Measurements from ENCODE around the gene UGT1A6. TPM values are rescaled to one million over a fixed set of nuclear protein-coding genes. Genes with fewer than 3 reads are reported as not detected.

UGT1A6 gene
- total and polyA plus RNA-seq, 2 of the 13 experiments (the other 11 are each of a cell fraction or from before 2014, with no cell fraction given): 0.25 TPM; not detected in 1

DNA sequence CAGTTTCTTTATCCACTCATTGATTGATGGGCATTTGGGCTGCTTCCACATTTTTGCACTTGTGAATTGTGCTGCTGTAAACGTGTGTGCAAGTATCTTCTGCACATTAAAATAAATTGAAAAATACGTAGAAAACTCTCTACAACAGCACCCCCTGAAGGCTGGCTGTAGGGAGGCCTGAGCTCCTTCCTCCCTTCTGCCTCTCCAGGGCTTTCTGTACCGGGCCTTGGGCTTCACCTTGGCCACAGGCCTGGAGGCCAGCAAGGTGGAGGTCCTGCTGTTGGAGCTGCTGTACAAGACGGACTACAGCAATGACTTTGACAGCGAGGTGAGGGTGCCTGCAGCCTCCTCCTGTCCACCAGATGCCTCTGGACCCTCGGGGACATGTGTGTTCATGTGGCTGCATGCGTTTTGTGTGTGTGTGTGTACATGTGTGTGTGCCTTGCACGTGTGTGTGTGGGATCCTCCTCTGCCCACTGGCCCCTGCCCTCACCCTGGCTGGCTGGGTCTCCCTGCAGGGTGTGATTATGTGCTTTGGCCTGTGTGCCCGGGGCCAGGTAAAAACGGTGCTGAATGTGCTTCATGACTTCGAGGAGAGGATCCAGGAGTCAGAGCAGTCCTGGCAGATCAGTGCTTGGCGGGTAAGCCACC is 114.7 kb downstream of the UGT1A6 start (continued):
- no peak for TF ChIP-seq KDM2A (CRISPR knock-in tag; IDR thresholded peaks at IDR 0.05; ENCODE audit: borderline replicate concordance, low read depth)
- TF ChIP-seq, protein P1, sequence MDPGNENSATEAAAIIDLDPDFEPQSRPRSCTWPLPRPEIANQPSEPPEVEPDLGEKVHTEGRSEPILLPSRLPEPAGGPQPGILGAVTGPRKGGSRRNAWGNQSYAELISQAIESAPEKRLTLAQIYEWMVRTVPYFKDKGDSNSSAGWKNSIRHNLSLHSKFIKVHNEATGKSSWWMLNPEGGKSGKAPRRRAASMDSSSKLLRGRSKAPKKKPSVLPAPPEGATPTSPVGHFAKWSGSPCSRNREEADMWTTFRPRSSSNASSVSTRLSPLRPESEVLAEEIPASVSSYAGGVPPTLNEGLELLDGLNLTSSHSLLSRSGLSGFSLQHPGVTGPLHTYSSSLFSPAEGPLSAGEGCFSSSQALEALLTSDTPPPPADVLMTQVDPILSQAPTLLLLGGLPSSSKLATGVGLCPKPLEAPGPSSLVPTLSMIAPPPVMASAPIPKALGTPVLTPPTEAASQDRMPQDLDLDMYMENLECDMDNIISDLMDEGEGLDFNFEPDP (CRISPR knock-in tag; conservative IDR thresholded peaks at IDR 0.05): no peak
- TF ChIP-seq ZFP1 (CRISPR knock-in tag; IDR thresholded peaks at IDR 0.05): no peak
- TF ChIP-seq STAG1 (CRISPR knock-in tag; IDR thresholded peaks at IDR 0.05): peak; percentile 52
- no peak for TF ChIP-seq ZNF747 (CRISPR knock-in tag; IDR thresholded peaks at IDR 0.05; ENCODE audit: borderline replicate concordance)
- TF ChIP-seq SAFB2 (CRISPR knock-in tag; IDR thresholded peaks at IDR 0.05; ENCODE audit: borderline replicate concordance, low read depth): no peak
- no peak for TF ChIP-seq ZNF891 (CRISPR knock-in tag; IDR thresholded peaks at IDR 0.05)
- TF ChIP-seq, protein P2, sequence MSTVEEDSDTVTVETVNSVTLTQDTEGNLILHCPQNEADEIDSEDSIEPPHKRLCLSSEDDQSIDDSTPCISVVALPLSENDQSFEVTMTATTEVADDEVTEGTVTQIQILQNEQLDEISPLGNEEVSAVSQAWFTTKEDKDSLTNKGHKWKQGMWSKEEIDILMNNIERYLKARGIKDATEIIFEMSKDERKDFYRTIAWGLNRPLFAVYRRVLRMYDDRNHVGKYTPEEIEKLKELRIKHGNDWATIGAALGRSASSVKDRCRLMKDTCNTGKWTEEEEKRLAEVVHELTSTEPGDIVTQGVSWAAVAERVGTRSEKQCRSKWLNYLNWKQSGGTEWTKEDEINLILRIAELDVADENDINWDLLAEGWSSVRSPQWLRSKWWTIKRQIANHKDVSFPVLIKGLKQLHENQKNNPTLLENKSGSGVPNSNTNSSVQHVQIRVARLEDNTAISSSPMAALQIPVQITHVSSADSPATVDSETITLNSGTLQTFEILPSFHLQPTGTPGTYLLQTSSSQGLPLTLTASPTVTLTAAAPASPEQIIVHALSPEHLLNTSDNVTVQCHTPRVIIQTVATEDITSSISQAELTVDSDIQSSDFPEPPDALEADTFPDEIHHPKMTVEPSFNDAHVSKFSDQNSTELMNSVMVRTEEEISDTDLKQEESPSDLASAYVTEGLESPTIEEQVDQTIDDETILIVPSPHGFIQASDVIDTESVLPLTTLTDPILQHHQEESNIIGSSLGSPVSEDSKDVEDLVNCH (CRISPR knock-in tag; IDR thresholded peaks at IDR 0.05): no peak
- TF ChIP-seq SOX6 (IDR thresholded peaks at IDR 0.05): no peak
- TF ChIP-seq SOX6 (CRISPR knock-in tag; IDR thresholded peaks at IDR 0.05): no peak
- TF ChIP-seq CBX5 (CRISPR knock-in tag; IDR thresholded peaks at IDR 0.05; ENCODE audit: borderline replicate concordance): 0 out of 2 replicates have a peak, but pooled peaks have one; percentile 21
- TF ChIP-seq, protein P3, sequence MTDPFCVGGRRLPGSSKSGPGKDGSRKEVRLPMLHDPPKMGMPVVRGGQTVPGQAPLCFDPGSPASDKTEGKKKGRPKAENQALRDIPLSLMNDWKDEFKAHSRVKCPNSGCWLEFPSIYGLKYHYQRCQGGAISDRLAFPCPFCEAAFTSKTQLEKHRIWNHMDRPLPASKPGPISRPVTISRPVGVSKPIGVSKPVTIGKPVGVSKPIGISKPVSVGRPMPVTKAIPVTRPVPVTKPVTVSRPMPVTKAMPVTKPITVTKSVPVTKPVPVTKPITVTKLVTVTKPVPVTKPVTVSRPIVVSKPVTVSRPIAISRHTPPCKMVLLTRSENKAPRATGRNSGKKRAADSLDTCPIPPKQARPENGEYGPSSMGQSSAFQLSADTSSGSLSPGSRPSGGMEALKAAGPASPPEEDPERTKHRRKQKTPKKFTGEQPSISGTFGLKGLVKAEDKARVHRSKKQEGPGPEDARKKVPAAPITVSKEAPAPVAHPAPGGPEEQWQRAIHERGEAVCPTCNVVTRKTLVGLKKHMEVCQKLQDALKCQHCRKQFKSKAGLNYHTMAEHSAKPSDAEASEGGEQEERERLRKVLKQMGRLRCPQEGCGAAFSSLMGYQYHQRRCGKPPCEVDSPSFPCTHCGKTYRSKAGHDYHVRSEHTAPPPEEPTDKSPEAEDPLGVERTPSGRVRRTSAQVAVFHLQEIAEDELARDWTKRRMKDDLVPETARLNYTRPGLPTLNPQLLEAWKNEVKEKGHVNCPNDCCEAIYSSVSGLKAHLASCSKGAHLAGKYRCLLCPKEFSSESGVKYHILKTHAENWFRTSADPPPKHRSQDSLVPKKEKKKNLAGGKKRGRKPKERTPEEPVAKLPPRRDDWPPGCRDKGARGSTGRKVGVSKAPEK (CRISPR knock-in tag; IDR thresholded peaks at IDR 0.05; ENCODE audit: borderline replicate concordance): no peak
- no peak for TF ChIP-seq BRCA1 (CRISPR knock-in tag; IDR thresholded peaks at IDR 0.05)
- TF ChIP-seq, protein P4, sequence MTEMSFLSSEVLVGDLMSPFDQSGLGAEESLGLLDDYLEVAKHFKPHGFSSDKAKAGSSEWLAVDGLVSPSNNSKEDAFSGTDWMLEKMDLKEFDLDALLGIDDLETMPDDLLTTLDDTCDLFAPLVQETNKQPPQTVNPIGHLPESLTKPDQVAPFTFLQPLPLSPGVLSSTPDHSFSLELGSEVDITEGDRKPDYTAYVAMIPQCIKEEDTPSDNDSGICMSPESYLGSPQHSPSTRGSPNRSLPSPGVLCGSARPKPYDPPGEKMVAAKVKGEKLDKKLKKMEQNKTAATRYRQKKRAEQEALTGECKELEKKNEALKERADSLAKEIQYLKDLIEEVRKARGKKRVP (CRISPR knock-in tag; IDR thresholded peaks at IDR 0.05): no peak
- TF ChIP-seq, protein P5, sequence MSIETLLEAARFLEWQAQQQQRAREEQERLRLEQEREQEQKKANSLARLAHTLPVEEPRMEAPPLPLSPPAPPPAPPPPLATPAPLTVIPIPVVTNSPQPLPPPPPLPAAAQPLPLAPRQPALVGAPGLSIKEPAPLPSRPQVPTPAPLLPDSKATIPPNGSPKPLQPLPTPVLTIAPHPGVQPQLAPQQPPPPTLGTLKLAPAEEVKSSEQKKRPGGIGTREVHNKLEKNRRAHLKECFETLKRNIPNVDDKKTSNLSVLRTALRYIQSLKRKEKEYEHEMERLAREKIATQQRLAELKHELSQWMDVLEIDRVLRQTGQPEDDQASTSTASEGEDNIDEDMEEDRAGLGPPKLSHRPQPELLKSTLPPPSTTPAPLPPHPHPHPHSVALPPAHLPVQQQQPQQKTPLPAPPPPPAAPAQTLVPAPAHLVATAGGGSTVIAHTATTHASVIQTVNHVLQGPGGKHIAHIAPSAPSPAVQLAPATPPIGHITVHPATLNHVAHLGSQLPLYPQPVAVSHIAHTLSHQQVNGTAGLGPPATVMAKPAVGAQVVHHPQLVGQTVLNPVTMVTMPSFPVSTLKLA (IDR thresholded peaks at IDR 0.05): peak; percentile 82
- TF ChIP-seq ZNF207 (IDR thresholded peaks at IDR 0.05; ENCODE audit: borderline replicate concordance): no peak
- no peak for TF ChIP-seq SUZ12 (IDR thresholded peaks at IDR 0.05; ENCODE audit: low read depth, low read length)
- TF ChIP-seq EED (CRISPR knock-in tag; IDR thresholded peaks at IDR 0.05): peak; percentile 31; the same call in 1 of the 2 replicates
- TF ChIP-seq ZNF816 (CRISPR knock-in tag; IDR thresholded peaks at IDR 0.05; ENCODE audit: borderline replicate concordance): no peak

Measured in HepG2 (cell line).